Suprapubic skin (tissue), 4 donors: ENCODE measurements around the gene ZNF625.

ENCODE experiments used
- CTCF ChIP-seq, 2 donors: fragments of 200-600 bp in 1 of 2; fragments of 450-650 bp in 1 of 2; sonication (generic) in 1 of 2; IDR thresholded peaks; one replicate each; pipeline ENCODE4 v1.5.1; 2016 to 2019; ENCODE audit warnings: antibody characterized with exemption in 2 of 2, mild to moderate bottlenecking in 1 of 2, moderate library complexity in 1 of 2
- EP300 ChIP-seq: sonication (generic); formaldehyde crosslinking; IDR thresholded peaks from one replicate; pipeline ENCODE4 v1.6.1; 2017; ENCODE audit warnings: antibody characterized with exemption
- POLR2A ChIP-seq, 2 donors: fragments of 450-650 bp; IDR thresholded peaks; one replicate each; pipeline ENCODE4 v1.6.1; 2017; ENCODE audit warnings: antibody characterized with exemption in 2 of 2, mild to moderate bottlenecking in 2 of 2, moderate library complexity in 2 of 2
- POLR2AphosphoS5 ChIP-seq, 3 donors: sonication (generic); formaldehyde crosslinking; IDR thresholded peaks; one replicate each; pipeline ENCODE4 v1.6.1; 2017; ENCODE audit warnings: antibody characterized with exemption in 3 of 3

GRCh38 chr19:12198136-12198535, 41.6 kb upstream of the ZNF625 start:
- TF ChIP-seq CTCF (IDR thresholded peaks at IDR 0.05) (no peak), EP300 (no peak), POLR2A (IDR thresholded peaks at IDR 0.05) (no peak), POLR2AphosphoS5 (IDR thresholded peaks at IDR 0.05) (no peak)
